GM13977 (cell line): ENCODE results near the gene UTY.

Experiments
- DNase-seq: peaks from one replicate; pipeline ENCODE4 v3.0.0; 2012; ENCODE audit warnings: low spot score
- CTCF ChIP-seq: IDR thresholded peaks from 2 replicates; pipeline ENCODE4 v1.5.1; 2012; ENCODE audit warnings: mild to moderate bottlenecking, control low read depth; ENCODE audit not compliant: insufficient read depth; ENCODE audit errors: extremely low read depth, missing control alignments
- in situ Hi-C: fragments of 300-500 bp; cut with MboI; formaldehyde crosslinking; loops from one replicate; pipeline ENCODE4 v1.12.0; 2022; ENCODE audit warnings: low sequenced_read_pairs, low pct_unique_long_range_greater_than_20kb, mixed read lengths, inconsistent platforms; ENCODE audit not compliant: unreplicated experiment

The UTY gene

GRCh38 chrY:13368513-13368845, 111.4 kb downstream of the UTY start:
- DNase-seq, result no peak
- no peak for TF ChIP-seq CTCF
- in situ Hi-C loops, result no loop called here

GRCh38 chrY:13363641-13364040, 116.2 kb downstream of the UTY start:
- no peak for DNase-seq
- in situ Hi-C loops, result no loop called here
- TF ChIP-seq CTCF, result no peak

GRCh38 chrY:13362662-13363061, 117.2 kb downstream of the UTY start:
- no peak for TF ChIP-seq CTCF
- in situ Hi-C loops, result no loop called here

GRCh38 chrY:13361656-13362636, 117.9 kb downstream of the UTY start:
- DNase-seq, result no peak
- in situ Hi-C loops, result no loop called here

More at GRCh38 chrY:13362662-13363061, 117.2 kb downstream of the UTY start:
- DNase-seq, result no peak

GRCh38 chrY:13351443-13351842, 128.4 kb downstream of the UTY start:
- TF ChIP-seq CTCF, result no peak
- in situ Hi-C loops, result no loop called here
- no peak for DNase-seq

More at GRCh38 chrY:13361656-13362636, 117.9 kb downstream of the UTY start:
- TF ChIP-seq CTCF, result no peak

GRCh38 chrY:13347106-13347505, 132.7 kb downstream of the UTY start:
- in situ Hi-C loops, result no loop called here

More at GRCh38 chrY:13347106-13347505, 132.7 kb downstream of the UTY start:
- no peak for TF ChIP-seq CTCF
- DNase-seq, result no peak
